GM18505 (cell line): ENCODE results near the gene ART5.

Experiments
- ATAC-seq: cut with Tn5 transposase; IDR thresholded peaks from one replicate; pipeline ENCODE4 v1.9.1; 2021; ENCODE audit not compliant: unreplicated experiment
- POLR2A ChIP-seq: IDR thresholded peaks from 4 replicates; pipeline ENCODE4 v1.6.1; 2011; ENCODE audit warnings: borderline replicate concordance; ENCODE audit not compliant: insufficient read depth, insufficient read length; ENCODE audit errors: extremely low read depth

ART5 gene, protein sequence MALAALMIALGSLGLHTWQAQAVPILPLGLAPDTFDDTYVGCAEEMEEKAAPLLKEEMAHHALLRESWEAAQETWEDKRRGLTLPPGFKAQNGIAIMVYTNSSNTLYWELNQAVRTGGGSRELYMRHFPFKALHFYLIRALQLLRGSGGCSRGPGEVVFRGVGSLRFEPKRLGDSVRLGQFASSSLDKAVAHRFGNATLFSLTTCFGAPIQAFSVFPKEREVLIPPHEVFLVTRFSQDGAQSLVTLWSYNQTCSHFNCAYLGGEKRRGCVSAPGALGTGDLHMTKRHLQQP

GRCh38 chr11:3641701-3642070 lies at the start of gene ART5:
ART5 (minus strand) TSS chr11:3641992; CDS start chr11:3641862, 130 bp downstream.
- TF ChIP-seq POLR2A, result no peak
- ATAC-seq, result no peak

- ATAC-seq, result no peak
- no peak for TF ChIP-seq POLR2A
Measured at GRCh38 chr11:3686751-3687150, 45.0 kb upstream of the ART5 start.

- no peak for TF ChIP-seq POLR2A
- ATAC-seq, result no peak
Measured at GRCh38 chr11:3685923-3686322, 44.1 kb upstream of the ART5 start.

GRCh38 chr11:3684819-3685172 lies 43.0 kb upstream of the ART5 start:
- TF ChIP-seq POLR2A, result no peak

DNA sequence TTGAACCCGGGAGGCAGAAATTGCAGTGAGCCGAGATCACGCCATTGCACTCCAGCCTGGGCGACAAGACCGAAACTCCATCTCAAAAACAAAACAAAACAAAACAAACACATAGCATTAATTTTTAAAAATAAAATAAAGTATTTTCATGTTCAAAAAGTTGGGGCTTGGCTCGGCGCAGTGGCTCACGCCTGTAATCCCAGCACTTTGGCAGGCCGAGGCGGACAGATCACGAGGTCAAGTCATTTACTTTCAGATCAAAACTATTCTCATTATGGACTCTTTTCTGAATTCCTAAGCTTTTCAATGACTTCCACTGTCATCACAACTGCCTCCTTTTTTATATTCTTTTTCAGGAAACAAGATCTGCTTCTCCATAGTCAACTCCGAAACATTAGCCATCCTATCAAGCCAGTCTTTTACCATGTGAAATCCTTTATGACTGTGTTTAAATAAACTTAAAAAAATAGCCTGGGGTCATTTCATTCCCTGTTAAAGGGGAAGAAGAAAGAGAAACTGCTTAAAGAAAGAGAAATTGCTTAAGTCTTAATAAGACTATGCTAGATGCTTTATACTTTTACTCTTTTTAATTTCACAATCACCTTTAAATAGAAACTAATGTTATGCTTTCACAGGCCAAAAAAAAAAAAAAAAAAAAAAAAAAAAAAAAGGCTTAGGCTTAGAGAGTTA lies 42.5 kb upstream of the ART5 start:
- no peak for TF ChIP-seq POLR2A
- ATAC-seq, result no peak

More at GRCh38 chr11:3684819-3685172, 43.0 kb upstream of the ART5 start:
- ATAC-seq, result no peak

GRCh38 chr11:3683039-3683438 lies 41.2 kb upstream of the ART5 start:
- no peak for ATAC-seq
- TF ChIP-seq POLR2A, result no peak

DNA sequence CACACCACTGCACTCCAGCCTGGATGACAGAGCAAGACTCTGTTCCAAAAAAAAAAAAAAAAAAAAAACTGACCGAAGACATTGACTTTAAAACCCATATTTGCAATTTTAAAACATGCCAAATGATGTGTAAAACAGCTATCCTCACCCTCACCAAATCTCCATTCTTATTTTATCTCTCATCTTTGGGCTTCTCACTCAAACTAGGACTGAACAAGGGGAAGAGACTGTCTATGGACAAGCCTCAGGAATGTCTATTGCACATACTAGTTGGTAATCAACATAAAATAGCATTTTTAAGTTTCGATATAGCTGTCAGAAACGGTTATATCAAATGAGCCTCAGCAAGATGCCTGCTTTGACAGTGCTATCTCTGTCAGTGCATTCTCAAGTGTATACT lies 37.3 kb upstream of the ART5 start:
- no peak for TF ChIP-seq POLR2A
- ATAC-seq, result no peak

- no peak for TF ChIP-seq POLR2A
- no peak for ATAC-seq
Measured at GRCh38 chr11:3675971-3676370, 34.2 kb upstream of the ART5 start.

DNA sequence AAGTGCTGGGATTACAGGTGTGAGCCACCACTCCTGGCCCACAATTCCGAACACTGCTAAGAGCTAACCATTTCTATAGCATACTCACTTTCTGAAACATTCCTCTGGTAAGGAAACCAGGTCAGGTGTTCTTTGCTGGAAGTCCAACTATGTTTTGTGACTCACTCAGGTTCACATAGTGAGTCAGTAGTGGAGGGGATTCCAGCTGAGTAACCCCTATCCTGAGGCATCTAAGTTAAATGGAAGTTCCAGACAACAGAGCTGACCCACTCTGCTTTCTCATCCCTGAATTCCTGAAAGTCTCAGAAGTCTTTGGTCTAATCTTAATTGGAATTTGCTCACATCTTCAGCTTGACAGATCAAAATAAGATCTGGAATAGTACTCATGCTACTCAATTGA lies 32.4 kb upstream of the ART5 start:
- ATAC-seq, result no peak
- no peak for TF ChIP-seq POLR2A

DNA sequence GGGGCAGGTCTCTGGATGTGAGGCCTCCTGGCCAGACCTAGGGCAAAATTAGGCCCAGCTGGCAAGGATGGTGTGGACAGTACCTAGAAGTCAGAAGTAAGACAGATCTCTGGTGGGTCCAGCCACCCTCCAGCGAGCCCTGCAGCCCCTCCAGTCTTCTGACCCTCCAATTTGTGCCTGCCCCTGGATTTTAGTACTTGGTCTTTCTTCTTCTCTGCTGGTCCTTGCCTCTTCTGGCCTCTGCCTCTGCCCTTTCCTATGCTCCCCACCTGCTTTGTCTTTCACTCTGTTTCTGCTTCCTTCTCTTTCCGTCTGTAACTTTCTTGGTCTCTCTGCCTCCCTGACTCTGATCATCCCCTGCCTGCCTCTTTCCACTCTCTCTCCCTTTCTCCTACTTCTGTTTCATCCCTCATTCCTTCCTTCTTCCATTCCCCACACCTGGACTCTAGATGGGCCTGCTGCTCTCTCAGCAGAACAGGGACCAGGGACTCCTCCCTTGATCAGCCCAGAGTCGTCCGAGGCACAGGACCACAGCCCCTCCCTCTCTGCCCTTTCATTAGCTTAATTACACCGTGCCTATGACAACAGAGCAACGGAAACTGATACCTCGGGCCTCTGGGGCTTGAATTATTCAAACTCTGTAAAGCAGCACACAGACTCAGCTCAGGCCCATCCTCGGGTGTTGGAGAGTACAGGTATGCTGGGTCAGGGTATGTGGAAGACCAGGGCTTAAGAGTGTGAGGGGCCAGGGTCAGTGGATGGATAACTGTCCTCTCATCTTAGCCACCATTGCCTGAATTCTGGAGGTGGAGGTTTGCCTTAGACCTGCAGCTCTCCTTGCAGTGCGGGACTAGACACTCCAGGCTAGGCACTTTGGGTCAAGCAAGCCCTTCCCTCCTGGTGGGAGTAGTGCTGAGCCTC lies 29.8 kb upstream of the ART5 start, which contains the start of gene CHRNA10:
Gene CHRNA10, minus strand, starts transcription at position 51 of the 921 bp plus-strand sequence. CDS start 72 bp downstream, outside the sequence.
- no peak for ATAC-seq

DNA sequence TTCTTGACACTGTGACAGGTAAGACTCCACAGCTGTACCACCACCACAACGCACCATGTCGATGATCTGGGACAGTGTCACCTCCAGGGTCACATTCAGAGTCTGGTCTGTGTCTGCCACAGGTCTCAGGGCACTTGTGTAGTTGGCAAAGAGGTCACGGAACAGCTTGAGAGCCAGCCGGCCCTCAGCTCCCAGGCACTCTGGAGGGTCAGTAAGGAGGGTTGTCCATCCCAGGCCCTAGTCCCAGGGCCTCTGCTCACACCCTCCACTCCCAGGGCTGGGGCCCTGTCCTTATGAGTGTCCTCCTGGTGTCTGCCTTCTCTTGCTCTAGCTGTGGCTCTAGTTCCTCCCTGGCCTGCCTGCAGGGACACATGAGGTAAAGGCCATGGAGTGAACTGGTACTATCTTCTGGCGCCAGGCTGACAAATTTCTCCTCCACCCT lies 28.0 kb upstream of the ART5 start:
- no peak for TF ChIP-seq POLR2A
- ATAC-seq, result no peak

More for the DNA sequence above, 29.8 kb upstream of the ART5 start, which contains the start of gene CHRNA10:
- TF ChIP-seq POLR2A, result no peak

DNA sequence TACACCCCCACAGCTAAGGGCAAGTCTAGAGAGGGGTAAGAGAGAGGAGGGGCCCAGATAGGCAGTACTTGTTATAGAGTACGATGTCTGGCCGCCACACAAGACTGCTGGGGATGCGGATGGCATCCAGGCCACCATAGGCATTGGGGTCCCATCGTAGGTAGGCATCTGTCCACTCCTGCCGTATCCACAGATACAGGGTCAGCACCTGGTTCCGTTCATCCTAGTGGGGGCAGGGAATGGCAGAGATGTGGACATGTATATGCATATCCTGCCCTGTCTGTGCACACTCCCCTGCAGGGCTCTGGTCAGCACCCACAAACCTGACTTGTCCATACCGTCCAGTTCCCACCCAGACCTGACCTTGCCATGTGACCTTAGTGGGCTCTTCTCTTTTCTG lies 27.3 kb upstream of the ART5 start:
- ATAC-seq, result no peak

More for the DNA sequence above, 27.3 kb upstream of the ART5 start:
- TF ChIP-seq POLR2A, result no peak
